GM13977 (cell line): ENCODE results near the gene TMEM120A.

Experiments used
- DNase-seq: peaks from one replicate; pipeline ENCODE4 v3.0.0; 2012; ENCODE audit warnings: low spot score
- in situ Hi-C: fragments of 300-500 bp; cut with MboI; formaldehyde crosslinking; loops from one replicate; pipeline ENCODE4 v1.12.0; 2022; ENCODE audit warnings: low sequenced_read_pairs, low pct_unique_long_range_greater_than_20kb, mixed read lengths, inconsistent platforms; ENCODE audit not compliant: unreplicated experiment
- TF ChIP-seq, protein P1 (sequence below): IDR thresholded peaks from 2 replicates; pipeline ENCODE4 v1.5.1; 2012; ENCODE audit warnings: mild to moderate bottlenecking, control low read depth; ENCODE audit not compliant: insufficient read depth; ENCODE audit errors: extremely low read depth, missing control alignments

Gene TMEM120A

DNA sequence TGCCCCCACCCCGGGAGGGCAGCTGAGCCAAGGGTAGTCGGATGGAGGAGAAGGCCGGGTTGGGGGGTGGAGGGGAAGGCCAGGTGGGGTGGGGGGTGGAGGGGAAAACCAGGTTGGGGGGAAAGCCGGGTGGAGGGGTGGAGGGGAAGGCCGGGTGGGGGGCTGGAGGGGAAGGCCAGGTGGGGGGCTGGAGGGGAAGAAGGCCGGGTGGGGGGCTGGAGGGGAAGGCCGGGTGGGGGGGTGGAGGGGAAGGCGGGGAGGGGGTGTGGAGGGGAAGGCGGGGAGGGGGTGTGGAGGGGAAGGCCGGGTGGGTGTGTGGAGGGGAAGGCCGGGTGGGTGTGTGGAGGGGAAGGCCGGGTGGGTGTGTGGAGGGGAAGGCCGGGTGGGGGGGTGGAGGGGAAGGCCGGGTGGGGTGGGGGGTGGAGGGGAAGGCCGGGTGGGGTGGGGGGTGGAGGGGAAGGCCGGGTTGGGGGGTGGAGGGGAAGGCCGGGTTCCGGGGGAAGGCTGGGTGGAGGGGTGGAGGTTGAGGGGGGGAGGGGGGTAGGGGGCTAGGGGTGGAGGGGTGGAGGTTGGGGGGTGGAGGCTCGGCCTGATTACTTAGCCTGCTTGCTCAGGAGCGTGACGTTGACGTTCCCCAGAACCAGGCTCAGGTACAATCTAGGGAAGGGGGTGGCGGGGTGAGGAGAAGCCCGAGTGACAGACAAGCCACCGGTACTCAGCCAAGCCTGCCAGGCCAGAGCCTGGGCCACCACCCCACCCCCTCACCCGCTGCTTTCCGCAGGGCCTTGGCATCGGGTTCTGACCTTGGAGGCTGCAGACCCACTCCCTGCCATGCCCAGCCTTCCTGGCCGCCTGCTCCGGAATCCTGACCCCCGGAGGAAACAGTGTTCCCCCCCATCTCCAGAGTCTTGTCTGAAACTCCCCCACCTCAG is 5.6 kb downstream of the TMEM120A start:
- in situ Hi-C loops: no loop called here
- DNase-seq: peak; percentile 69
- TF ChIP-seq, protein P1, sequence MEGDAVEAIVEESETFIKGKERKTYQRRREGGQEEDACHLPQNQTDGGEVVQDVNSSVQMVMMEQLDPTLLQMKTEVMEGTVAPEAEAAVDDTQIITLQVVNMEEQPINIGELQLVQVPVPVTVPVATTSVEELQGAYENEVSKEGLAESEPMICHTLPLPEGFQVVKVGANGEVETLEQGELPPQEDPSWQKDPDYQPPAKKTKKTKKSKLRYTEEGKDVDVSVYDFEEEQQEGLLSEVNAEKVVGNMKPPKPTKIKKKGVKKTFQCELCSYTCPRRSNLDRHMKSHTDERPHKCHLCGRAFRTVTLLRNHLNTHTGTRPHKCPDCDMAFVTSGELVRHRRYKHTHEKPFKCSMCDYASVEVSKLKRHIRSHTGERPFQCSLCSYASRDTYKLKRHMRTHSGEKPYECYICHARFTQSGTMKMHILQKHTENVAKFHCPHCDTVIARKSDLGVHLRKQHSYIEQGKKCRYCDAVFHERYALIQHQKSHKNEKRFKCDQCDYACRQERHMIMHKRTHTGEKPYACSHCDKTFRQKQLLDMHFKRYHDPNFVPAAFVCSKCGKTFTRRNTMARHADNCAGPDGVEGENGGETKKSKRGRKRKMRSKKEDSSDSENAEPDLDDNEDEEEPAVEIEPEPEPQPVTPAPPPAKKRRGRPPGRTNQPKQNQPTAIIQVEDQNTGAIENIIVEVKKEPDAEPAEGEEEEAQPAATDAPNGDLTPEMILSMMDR: no peak

DNA sequence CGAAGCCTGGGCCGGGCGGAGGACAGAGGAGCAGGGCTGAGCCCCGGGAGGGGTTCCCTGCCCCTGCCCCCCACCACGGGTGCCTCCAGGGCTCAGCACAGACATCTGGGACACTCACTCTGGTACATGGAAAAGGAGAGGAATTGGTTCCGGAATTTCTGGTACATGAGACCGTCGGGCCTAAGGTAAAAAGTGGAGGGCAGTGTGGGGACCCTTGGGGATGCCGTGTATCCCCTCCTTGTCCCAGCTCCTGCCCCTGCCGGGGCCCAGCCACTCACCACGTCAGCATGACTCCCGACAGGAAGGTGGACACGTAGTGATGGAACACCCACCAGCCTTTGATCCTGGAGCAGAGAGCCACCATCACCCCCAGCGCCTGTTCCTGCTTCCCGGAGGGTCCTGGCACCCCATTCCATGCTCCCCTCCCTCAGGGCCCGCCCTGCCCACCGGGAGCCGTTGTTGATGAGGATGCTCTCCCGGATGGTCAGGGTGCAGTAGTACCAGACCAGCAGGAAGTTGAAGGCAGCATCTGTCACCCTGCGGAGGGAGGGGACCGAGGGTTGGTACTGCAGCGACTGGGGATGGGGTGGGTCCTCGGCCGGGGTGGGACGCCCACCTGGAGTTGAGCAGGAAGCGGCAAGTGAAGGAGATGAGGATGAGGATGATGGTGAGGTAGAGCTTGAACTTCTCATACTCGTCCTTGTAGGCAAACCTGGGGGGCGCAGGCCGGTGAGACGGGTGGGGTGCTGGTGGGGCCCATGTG is 6.4 kb downstream of the TMEM120A start:
- TF ChIP-seq, protein P1: no peak
- DNase-seq: no peak
- in situ Hi-C loops: no loop called here

DNA sequence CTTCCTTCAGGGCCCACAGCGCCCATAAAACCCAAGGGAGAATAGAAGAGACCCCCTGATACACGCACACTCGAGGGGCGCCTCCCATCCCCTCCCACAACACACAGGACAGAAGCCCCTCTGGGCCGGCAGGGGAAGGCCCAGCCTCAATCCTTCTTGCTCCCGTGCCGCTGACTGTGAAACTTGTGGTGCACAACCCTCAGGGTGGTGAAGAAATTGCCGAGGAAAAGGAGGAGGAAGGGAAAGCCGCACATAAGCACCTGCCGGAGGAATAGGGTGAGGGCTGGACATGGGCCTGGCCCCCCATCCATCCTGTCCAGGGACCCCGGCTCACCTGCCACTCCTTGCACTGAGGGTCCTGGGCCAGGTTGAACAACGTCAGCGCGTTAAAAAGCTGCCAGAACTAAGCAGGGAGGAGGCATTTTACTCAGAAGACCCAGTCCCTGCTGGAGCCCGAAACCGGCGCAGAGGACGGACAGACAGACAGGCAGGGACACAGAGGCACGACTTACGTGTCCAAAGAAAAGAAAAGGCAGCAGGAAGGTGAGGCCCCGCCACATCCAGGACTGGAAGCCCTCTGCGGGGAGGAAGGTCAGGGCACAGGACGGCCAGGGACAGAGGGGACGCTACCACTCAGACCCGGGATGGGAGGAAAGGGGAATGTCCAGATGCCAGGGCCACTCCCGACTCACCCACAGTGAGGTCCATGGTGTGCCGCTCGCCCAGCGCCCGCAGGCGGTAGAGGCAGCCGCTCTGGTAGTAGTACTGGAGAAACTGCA is 7.2 kb downstream of the TMEM120A start:
- in situ Hi-C loops: no loop called here
- TF ChIP-seq, protein P1: no peak
- no peak for DNase-seq

DNA sequence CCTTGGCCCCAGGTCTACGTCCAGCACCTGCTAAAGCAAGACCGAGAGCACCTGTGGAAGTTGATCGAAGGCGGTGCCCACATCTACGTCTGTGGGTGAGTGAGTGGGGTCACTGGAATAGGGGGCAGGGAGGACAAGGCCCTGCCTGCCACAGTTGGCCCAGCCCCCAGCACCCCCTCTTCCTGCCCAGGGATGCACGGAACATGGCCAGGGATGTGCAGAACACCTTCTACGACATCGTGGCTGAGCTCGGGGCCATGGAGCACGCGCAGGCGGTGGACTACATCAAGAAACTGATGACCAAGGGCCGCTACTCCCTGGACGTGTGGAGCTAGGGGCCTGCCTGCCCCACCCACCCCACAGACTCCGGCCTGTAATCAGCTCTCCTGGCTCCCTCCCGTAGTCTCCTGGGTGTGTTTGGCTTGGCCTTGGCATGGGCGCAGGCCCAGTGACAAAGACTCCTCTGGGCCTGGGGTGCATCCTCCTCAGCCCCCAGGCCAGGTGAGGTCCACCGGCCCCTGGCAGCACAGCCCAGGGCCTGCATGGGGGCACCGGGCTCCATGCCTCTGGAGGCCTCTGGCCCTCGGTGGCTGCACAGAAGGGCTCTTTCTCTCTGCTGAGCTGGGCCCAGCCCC is 8.1 kb downstream of the TMEM120A start:
- TF ChIP-seq, protein P1: no peak
- in situ Hi-C loops: no loop called here

DNA sequence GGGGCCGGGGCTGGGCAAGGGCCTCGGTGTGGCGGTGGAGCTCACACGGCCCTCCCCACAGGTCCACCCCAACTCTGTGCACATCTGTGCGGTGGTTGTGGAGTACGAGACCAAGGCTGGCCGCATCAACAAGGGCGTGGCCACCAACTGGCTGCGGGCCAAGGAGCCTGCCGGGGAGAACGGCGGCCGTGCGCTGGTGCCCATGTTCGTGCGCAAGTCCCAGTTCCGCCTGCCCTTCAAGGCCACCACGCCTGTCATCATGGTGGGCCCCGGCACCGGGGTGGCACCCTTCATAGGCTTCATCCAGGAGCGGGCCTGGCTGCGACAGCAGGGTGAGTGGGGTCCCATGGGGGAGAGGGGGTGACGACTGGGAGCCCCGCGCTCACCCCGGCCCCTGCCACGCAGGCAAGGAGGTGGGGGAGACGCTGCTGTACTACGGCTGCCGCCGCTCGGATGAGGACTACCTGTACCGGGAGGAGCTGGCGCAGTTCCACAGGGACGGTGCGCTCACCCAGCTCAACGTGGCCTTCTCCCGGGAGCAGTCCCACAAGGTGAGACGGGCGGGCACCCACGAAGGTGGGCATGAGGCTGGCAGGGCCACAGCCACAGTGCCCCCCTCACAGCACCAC is 8.8 kb downstream of the TMEM120A start:
- TF ChIP-seq, protein P1: no peak
- in situ Hi-C loops: no loop called here
- no peak for DNase-seq

More for the DNA sequence above, 8.1 kb downstream of the TMEM120A start:
- no peak for DNase-seq
